IMR-90 (cell line): ENCODE measurements around the gene TRPC1. TPM values are rescaled to one million over a fixed set of nuclear protein-coding genes. Genes with fewer than 3 reads are reported as not detected.

Experiments used
- ATAC-seq: fragments of 200-7000 bp; cut with Tn5 transposase; 2 replicates; pipeline ENCODE4 v1.9.1; 2020; ENCODE audit warnings: low read depth, mild to moderate bottlenecking, moderate library complexity
- BruUV-seq: library from RNA; stranded (reverse); fragments of 400-500 nt; replicated peaks from 2 replicates; lab custom pipeline; 2021; lab: Mats Ljungman, UMichigan
- CTCF ChIA-PET: fragments of 300-600 bp; formaldehyde crosslinking; extraction: SDS; loops from one replicate; lab custom pipeline; 2021; ENCODE audit warnings: antibody characterized with exemption; lab: Yijun Ruan, JAX
- POLR2A ChIA-PET: fragments of 300-600 bp; sonication (Branson Sonifier 250); formaldehyde crosslinking; loops from one replicate; lab custom pipeline; 2022; ENCODE audit warnings: antibody characterized with exemption; ENCODE audit not compliant: unreplicated experiment; lab: Charles Lee
- DNase-seq: peaks from one replicate; pipeline ENCODE4 v3.0.0; 2013
- H2AFZ ChIP-seq: replicated peaks from 2 replicates; pipeline ENCODE3; 2013; ENCODE audit warnings: low read length, mild to moderate bottlenecking; ENCODE audit not compliant: poor library complexity
- H2AK5ac ChIP-seq: 2 replicates; pipeline ENCODE4 v1.6.1; 2013; ENCODE audit warnings: low read depth, low read length, inconsistent platforms
- H2AK9ac ChIP-seq: replicated peaks from 2 replicates; pipeline ENCODE3; 2013; ENCODE audit warnings: mild to moderate bottlenecking, low read depth, low read length, moderate library complexity; ENCODE audit not compliant: poor library complexity
- H2BK120ac ChIP-seq: 2 replicates; pipeline ENCODE4 v1.6.1; 2013; ENCODE audit warnings: low read depth, low read length, inconsistent platforms
- H2BK15ac ChIP-seq: 3 replicates; pipeline ENCODE4 v1.6.1; 2013; ENCODE audit warnings: low read depth, low read length, inconsistent platforms
- H2BK20ac ChIP-seq: 2 replicates; pipeline ENCODE4 v1.6.1; 2013; ENCODE audit warnings: low read depth, mild to moderate bottlenecking, inconsistent platforms, low read length, moderate library complexity
- H2BK5ac ChIP-seq: 2 replicates; pipeline ENCODE4 v1.6.1; 2013; ENCODE audit warnings: mild to moderate bottlenecking, low read depth, low read length, inconsistent platforms; ENCODE audit not compliant: poor library complexity, severe bottlenecking
- H3K14ac ChIP-seq: replicated peaks from 2 replicates; pipeline ENCODE4 v1.6.1; 2013; ENCODE audit warnings: low read depth, low read length, inconsistent platforms
- H3K18ac ChIP-seq: 2 replicates; pipeline ENCODE4 v1.6.1; 2013; ENCODE audit warnings: low read depth, low read length, control low read depth
- H3K23ac ChIP-seq: 2 replicates; pipeline ENCODE4 v1.6.1; 2013; ENCODE audit warnings: low read depth, low read length, inconsistent platforms
- H3K27ac ChIP-seq: 2 replicates; pipeline ENCODE4 v1.5.1; 2013; ENCODE audit warnings: mild to moderate bottlenecking, control low read depth, low read length; ENCODE audit not compliant: insufficient read depth
- H3K27me3 ChIP-seq: 2 replicates; pipeline ENCODE4 v1.6.1; 2013; ENCODE audit warnings: low read length; ENCODE audit not compliant: control insufficient read depth, insufficient read depth
- H3K36me3 ChIP-seq: 2 replicates; pipeline ENCODE4 v1.6.1; 2013; ENCODE audit warnings: low read length, mixed read lengths; ENCODE audit not compliant: control insufficient read depth, insufficient read depth
- H3K4ac ChIP-seq: 2 replicates; pipeline ENCODE4 v1.6.1; 2013; ENCODE audit warnings: low read depth, low read length, inconsistent platforms
- H3K4me1 ChIP-seq: 2 replicates; pipeline ENCODE4 v1.6.1; 2013; ENCODE audit warnings: low read length, mixed read lengths; ENCODE audit not compliant: control insufficient read depth, insufficient read depth
- H3K4me2 ChIP-seq: 2 replicates; pipeline ENCODE4 v1.6.1; 2013; ENCODE audit warnings: low read depth, mild to moderate bottlenecking, control low read depth, low read length, moderate library complexity
- H3K4me3 ChIP-seq: 2 replicates; pipeline ENCODE4 v1.5.1; 2013; ENCODE audit warnings: low read depth, mild to moderate bottlenecking, control low read depth, low read length, moderate library complexity; ENCODE audit not compliant: insufficient read depth
- H3K56ac ChIP-seq: 2 replicates; pipeline ENCODE4 v1.6.1; 2013; ENCODE audit warnings: low read length, inconsistent platforms; ENCODE audit not compliant: insufficient read depth; ENCODE audit errors: extremely low read depth
- H3K79me1 ChIP-seq, 2 experiments: 2 replicates each; pipeline ENCODE4 v1.6.1; 2013; ENCODE audit warnings: low read length in 2 of 2, inconsistent platforms in 1 of 2, low read depth in 1 of 2
- H3K9ac ChIP-seq: 2 replicates; pipeline ENCODE4 v1.6.1; 2013; ENCODE audit warnings: low read depth, low read length, control low read depth
- H3K9me1 ChIP-seq: 2 replicates; pipeline ENCODE4 v1.6.1; 2013; ENCODE audit warnings: low read length, inconsistent platforms; ENCODE audit not compliant: insufficient read depth
- H3K9me3 ChIP-seq: 2 replicates; pipeline ENCODE4 v1.6.1; 2013; ENCODE audit warnings: low read length; ENCODE audit not compliant: control insufficient read depth, insufficient read depth
- H4K20me1 ChIP-seq: 2 replicates; pipeline ENCODE4 v1.6.1; 2013; ENCODE audit warnings: low read length, inconsistent platforms; ENCODE audit not compliant: insufficient read depth
- H4K5ac ChIP-seq: 2 replicates; pipeline ENCODE4 v1.6.1; 2013; ENCODE audit warnings: mild to moderate bottlenecking, low read depth, low read length, control low read depth
- H4K8ac ChIP-seq, 2 experiments: 2 replicates each; pipeline ENCODE4 v1.6.1; 2013; ENCODE audit warnings: low read depth in 2 of 2, low read length in 2 of 2, control low read depth in 1 of 2, inconsistent platforms in 1 of 2
- H4K91ac ChIP-seq: 2 replicates; pipeline ENCODE4 v1.6.1; 2013; ENCODE audit warnings: low read depth, low read length, inconsistent platforms; ENCODE audit not compliant: insufficient read depth
- BHLHE40 ChIP-seq: fragments of 150-350 bp; IDR thresholded peaks from 2 replicates; pipeline ENCODE4 v1.6.1; 2016; ENCODE audit warnings: mild to moderate bottlenecking, low read depth, low read length
- CEBPB ChIP-seq: IDR thresholded peaks from 2 replicates; pipeline ENCODE4 v1.6.1; 2012; ENCODE audit warnings: low read depth, low read length, improper control_type of control experiment
- CHD1 ChIP-seq: IDR thresholded peaks from 2 replicates; pipeline ENCODE4 v1.6.1; 2012; ENCODE audit warnings: low read depth, low read length, improper control_type of control experiment
- FOS ChIP-seq: fragments of 150-350 bp; IDR thresholded peaks from 2 replicates; pipeline ENCODE4 v1.6.1; 2016; ENCODE audit warnings: low read depth, low read length
- MAZ ChIP-seq: IDR thresholded peaks from 2 replicates; pipeline ENCODE4 v1.6.1; 2012; ENCODE audit warnings: low read depth, mild to moderate bottlenecking, low read length, improper control_type of control experiment, moderate library complexity, borderline replicate concordance
- POLR2A ChIP-seq: IDR thresholded peaks from 2 replicates; pipeline ENCODE4 v1.6.1; 2012; ENCODE audit warnings: mild to moderate bottlenecking, low read depth, low read length
- RCOR1 ChIP-seq: IDR thresholded peaks from 2 replicates; pipeline ENCODE4 v1.6.1; 2012; ENCODE audit warnings: mild to moderate bottlenecking, low read length, improper control_type of control experiment; ENCODE audit not compliant: insufficient replicate concordance
- RFX5 ChIP-seq: IDR thresholded peaks from 2 replicates; pipeline ENCODE4 v1.8.0; 2012; ENCODE audit warnings: low read depth, mild to moderate bottlenecking, low read length, moderate library complexity
- SMC3 ChIP-seq: fragments of 150-350 bp; IDR thresholded peaks from 2 replicates; pipeline ENCODE4 v1.6.1; 2016; ENCODE audit warnings: low read depth, mild to moderate bottlenecking, antibody characterized with exemption, low read length, moderate library complexity
- WGBS, 2 experiments: methylation state at CpG; one replicate each; pipeline versions ENCODE4 v1.1.5 to v1.1.7; 2013; ENCODE audit warnings: missing lambda C conversion rate in 2 of 2; ENCODE audit not compliant: insufficient read length in 1 of 2; ENCODE audit errors: extremely low coverage in 2 of 2; 5-methylcytosine and 5-hydroxymethylcytosine counted together
- dilution Hi-C: fragments of 300-500 bp; cut with HindIII; formaldehyde crosslinking; loops from one replicate; pipeline ENCODE4 v1.14.3; 2018; ENCODE audit warnings: low sequenced_read_pairs; ENCODE audit not compliant: unreplicated experiment
- in situ Hi-C: fragments of 300-500 bp; cut with MboI; formaldehyde crosslinking; loops from 3 replicates; pipeline ENCODE4 v1.14.3; 2019; ENCODE audit warnings: low sequenced_read_pairs, inconsistent platforms, mixed read lengths
- intact Hi-C: fragments of 100-400 bp; cut with micrococcal nuclease; formaldehyde crosslinking; loops from 2 replicates; pipeline ENCODE4 v1.10.0; 2022
- polyA plus RNA-seq, 3 experiments: library from polyadenylated mRNA; depleted of rRNA; stranded (reverse); fragments of >200 nt; gene quantifications; 2 replicates each; pipeline ENCODE4 v1.2.3, GENCODE V29; 2012; ENCODE audit warnings: low replicate concordance in 1 of 3
- total RNA-seq: library from RNA; depleted of rRNA; stranded (reverse); fragments of >200 nt; gene quantifications from 2 replicates; pipeline ENCODE4 v1.2.3, GENCODE V29; 2012
- TF ChIP-seq, protein P1 (sequence below): fragments of 150-350 bp; IDR thresholded peaks from 2 replicates; pipeline ENCODE4 v1.6.1; 2017; ENCODE audit warnings: mild to moderate bottlenecking, antibody characterized with exemption, low read length, low read depth

Gene TRPC1
- total and polyA plus RNA-seq, 2 of the 4 experiments (the other 2 are of a cell fraction), result 5.9 to 7.2 TPM

DNA sequence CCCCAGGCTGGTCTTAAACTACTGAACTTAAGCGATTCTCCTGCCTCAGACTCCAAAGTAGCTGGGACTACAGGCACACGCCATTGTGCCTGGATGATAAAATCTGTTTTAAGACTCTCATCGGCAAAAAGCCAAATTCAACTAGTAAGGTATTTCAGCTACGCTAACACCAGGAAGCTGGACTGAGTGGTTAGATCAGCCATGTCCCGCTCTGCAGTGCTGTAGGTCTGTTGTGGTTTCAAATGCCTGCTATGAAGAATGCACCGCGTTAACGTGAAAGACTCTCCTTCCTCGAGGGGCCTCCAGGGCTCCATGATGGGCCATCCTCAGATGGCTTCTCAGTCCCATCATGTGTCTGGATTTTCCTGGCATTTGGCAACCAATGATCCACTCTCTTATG is 94.8 kb downstream of the TRPC1 start:
- H3K79me1 ChIP-seq, result no peaks in the 10 kb centered on the region
- no TSS peak for BruUV-seq
- dilution Hi-C loops, result no loop called here
- ChIA-PET POLR2A (no interaction called here), CTCF (interaction anchor here (1.9 kb wide), 1 partner anchor 10 kb away, joined by 12 read pairs; no protein-coding TSS in a partner anchor)
- peaks cover 7% of the 10 kb centered on the region; the same call in 1 of the 2 replicates for H3K27me3 ChIP-seq
- no peak overlapping the region for H2BK120ac ChIP-seq
- H3K9me3 ChIP-seq, result no peaks in the 10 kb centered on the region
- no peak overlapping the region for H3K14ac ChIP-seq
- no peak for DNase-seq
- H4K5ac ChIP-seq, result no peak overlapping the region
- no peak overlapping the region for H2AFZ ChIP-seq
- H2AK9ac ChIP-seq, result no peak overlapping the region
- no peak overlapping the region for H2BK20ac ChIP-seq
- 95% methylated on average over 4 of the region's 9 CpGs; no CpG with 5 or more reads in 1 of the 2 experiments for WGBS, 2 experiments
- no peak overlapping the region for H4K91ac ChIP-seq
- no peak overlapping the region for H3K9ac ChIP-seq
- no peak overlapping the region for H3K27ac ChIP-seq
- H2BK5ac ChIP-seq, result no peak overlapping the region
- H4K20me1 ChIP-seq, result no peaks in the 10 kb centered on the region
- H3K23ac ChIP-seq, result no peak overlapping the region
- no peak for TF ChIP-seq FOS
- TF ChIP-seq BHLHE40, result no peak
- TF ChIP-seq CEBPB, result no peak
- TF ChIP-seq RFX5, result no peak
- TF ChIP-seq MAZ, result no peak
- no peak for TF ChIP-seq POLR2A
- TF ChIP-seq RCOR1, result no peak
- no peak for TF ChIP-seq CHD1
- TF ChIP-seq, protein P1, sequence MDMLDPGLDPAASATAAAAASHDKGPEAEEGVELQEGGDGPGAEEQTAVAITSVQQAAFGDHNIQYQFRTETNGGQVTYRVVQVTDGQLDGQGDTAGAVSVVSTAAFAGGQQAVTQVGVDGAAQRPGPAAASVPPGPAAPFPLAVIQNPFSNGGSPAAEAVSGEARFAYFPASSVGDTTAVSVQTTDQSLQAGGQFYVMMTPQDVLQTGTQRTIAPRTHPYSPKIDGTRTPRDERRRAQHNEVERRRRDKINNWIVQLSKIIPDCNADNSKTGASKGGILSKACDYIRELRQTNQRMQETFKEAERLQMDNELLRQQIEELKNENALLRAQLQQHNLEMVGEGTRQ, result no peak
- no peak for TF ChIP-seq SMC3
- ATAC-seq, result no peak
- no peaks in the 10 kb centered on the region for H3K36me3 ChIP-seq
- H2BK15ac ChIP-seq, result no peak overlapping the region
- no peaks in the 10 kb centered on the region for H3K4me1 ChIP-seq
- H3K4me2 ChIP-seq, result no peak overlapping the region
- H3K18ac ChIP-seq, result no peak overlapping the region
- H3K56ac ChIP-seq, result no peak overlapping the region
- no peak overlapping the region for H2AK5ac ChIP-seq
- H3K4me3 ChIP-seq, result no peak overlapping the region
- in situ Hi-C loops, result no loop called here
- no peak overlapping the region for H3K4ac ChIP-seq
- H3K9me1 ChIP-seq, result no peaks in the 10 kb centered on the region
- no peak overlapping the region for H4K8ac ChIP-seq
- intact Hi-C loops, result no loop called here
